ENCODE results near the gene KCNK4.

Gene KCNK4

DNA sequence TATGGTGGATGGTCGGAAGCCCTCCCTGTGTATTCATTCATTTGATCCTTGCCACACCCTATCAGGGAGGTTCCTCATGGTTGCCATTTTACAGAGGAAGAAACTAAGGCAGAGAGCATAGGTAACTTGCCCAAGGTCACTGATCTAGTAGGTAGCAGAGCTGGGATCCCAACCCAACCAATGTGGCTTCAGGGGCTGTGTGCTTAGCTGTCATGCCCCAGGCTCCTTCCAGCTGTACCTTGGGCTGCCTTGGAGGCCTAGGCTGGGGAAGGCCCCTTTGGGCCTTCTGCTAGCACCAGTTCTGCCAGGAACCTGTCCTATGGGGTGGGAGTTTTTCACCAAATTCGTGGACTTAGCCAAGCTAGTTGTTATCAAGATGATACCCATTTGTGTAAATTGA, 15.3 kb upstream of the KCNK4 start:
- TF ChIP-seq EP300 (IDR thresholded peaks at IDR 0.05; ENCODE audit: borderline replicate concordance) = no peak
- TF ChIP-seq RAD21 (IDR thresholded peaks at IDR 0.05; ENCODE audit: low read depth) = no peak
- no peak for TF ChIP-seq TCF12 (IDR thresholded peaks at IDR 0.05; ENCODE audit: low read depth)
- TF ChIP-seq CREB1 (IDR thresholded peaks at IDR 0.05; ENCODE audit: low read depth) = no peak
- no peak for TF ChIP-seq ZBTB7A (IDR thresholded peaks at IDR 0.05; ENCODE audit: low read depth)
- TF ChIP-seq TAF1 (IDR thresholded peaks at IDR 0.05; ENCODE audit: low read depth) = no peak
- no peak for TF ChIP-seq FOXM1 (IDR thresholded peaks at IDR 0.05; ENCODE audit: borderline replicate concordance, low read depth)
- TF ChIP-seq CEBPB (IDR thresholded peaks at IDR 0.05) = no peak
- TF ChIP-seq TEAD4 (IDR thresholded peaks at IDR 0.05) = no peak
- TF ChIP-seq NFIC (IDR thresholded peaks at IDR 0.05) = no peak
- TF ChIP-seq, protein P1, sequence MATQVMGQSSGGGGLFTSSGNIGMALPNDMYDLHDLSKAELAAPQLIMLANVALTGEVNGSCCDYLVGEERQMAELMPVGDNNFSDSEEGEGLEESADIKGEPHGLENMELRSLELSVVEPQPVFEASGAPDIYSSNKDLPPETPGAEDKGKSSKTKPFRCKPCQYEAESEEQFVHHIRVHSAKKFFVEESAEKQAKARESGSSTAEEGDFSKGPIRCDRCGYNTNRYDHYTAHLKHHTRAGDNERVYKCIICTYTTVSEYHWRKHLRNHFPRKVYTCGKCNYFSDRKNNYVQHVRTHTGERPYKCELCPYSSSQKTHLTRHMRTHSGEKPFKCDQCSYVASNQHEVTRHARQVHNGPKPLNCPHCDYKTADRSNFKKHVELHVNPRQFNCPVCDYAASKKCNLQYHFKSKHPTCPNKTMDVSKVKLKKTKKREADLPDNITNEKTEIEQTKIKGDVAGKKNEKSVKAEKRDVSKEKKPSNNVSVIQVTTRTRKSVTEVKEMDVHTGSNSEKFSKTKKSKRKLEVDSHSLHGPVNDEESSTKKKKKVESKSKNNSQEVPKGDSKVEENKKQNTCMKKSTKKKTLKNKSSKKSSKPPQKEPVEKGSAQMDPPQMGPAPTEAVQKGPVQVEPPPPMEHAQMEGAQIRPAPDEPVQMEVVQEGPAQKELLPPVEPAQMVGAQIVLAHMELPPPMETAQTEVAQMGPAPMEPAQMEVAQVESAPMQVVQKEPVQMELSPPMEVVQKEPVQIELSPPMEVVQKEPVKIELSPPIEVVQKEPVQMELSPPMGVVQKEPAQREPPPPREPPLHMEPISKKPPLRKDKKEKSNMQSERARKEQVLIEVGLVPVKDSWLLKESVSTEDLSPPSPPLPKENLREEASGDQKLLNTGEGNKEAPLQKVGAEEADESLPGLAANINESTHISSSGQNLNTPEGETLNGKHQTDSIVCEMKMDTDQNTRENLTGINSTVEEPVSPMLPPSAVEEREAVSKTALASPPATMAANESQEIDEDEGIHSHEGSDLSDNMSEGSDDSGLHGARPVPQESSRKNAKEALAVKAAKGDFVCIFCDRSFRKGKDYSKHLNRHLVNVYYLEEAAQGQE (IDR thresholded peaks at IDR 0.05; ENCODE audit: low read depth) = no peak
- TF ChIP-seq EGR1 (IDR thresholded peaks at IDR 0.05) = no peak
- TF ChIP-seq, protein P2, sequence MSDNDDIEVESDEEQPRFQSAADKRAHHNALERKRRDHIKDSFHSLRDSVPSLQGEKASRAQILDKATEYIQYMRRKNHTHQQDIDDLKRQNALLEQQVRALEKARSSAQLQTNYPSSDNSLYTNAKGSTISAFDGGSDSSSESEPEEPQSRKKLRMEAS (IDR thresholded peaks at IDR 0.05) = no peak
- TF ChIP-seq YY1 (IDR thresholded peaks at IDR 0.05; ENCODE audit: low read depth) = no peak
- TF ChIP-seq, protein P3, sequence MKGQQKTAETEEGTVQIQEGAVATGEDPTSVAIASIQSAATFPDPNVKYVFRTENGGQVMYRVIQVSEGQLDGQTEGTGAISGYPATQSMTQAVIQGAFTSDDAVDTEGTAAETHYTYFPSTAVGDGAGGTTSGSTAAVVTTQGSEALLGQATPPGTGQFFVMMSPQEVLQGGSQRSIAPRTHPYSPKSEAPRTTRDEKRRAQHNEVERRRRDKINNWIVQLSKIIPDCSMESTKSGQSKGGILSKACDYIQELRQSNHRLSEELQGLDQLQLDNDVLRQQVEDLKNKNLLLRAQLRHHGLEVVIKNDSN (IDR thresholded peaks at IDR 0.05) = no peak

DNA sequence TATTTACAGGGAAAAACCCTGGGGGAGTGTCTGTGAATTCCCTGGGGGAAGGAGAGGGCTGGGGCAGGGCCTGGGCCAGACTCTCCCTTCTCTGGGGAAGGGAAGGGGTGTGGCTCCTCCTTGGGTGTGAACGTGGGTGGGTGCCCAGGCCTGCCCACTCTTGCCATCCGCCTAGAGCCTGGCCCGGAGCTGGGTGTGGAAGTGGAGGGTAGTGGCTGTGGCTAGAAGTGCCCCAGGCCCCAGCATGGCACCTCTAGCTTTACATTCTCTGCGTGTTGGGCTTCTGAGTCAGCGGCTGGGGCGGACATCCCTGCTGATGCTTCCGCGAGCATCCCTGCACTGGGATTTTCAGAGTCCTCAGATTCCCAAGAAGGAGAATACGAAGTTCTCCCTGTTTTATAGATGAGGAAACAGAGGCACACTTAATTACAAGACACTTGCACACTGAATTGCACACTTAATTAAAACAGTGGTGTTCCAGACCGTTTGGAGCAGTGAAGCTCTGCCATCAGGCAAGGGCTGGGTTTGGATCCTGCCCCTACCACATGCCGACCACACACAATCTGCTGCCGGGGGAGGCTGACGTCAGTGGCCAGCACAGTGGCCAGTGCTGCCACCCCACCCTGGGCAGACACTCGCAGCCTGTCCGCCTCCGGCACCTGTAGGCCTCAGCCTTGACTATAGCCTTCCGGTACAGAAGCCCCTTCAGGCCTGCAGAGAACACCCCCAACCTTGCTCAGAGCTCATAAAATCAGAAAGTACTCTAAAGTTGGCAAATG, 14.3 kb upstream of the KCNK4 start:
- no peak for TF ChIP-seq YY1 (IDR thresholded peaks at IDR 0.05; ENCODE audit: low read depth)
- TF ChIP-seq CEBPB (IDR thresholded peaks at IDR 0.05) = no peak

DNA sequence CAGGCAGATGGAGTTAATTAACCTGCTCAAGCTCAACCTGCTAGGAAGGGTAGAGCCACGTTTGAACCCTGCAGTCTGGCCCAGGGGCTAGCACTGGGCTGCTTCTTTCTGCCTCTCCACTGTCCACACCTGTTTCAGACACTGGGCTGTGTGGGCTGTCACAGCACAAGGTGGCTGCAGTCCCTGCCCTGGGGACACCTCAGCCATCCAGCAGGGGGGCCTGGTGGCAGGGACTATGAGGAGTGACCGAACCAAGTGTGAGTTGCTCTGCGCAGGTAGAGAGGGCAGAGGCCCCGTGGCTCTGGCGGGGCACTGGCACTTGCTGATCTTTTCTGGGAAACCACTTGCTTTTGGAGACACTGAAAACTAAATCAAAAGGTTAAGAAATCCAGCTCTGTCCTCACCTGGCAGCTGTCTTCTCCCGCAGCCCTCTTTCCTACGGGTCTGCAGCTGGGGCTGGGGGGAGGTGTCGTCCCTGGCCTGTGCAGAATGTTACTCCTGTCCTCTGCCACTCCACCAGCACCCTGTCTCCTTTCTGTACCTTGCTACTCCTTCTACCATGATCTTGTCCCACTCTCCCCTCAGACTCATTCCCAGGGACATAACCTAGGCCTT, 12.4 kb upstream of the KCNK4 start:
- TF ChIP-seq EGR1 (IDR thresholded peaks at IDR 0.05) (no peak), CREB1 (IDR thresholded peaks at IDR 0.05; ENCODE audit: low read depth) (no peak), ZBTB7A (IDR thresholded peaks at IDR 0.05; ENCODE audit: low read depth) (no peak), NFIC (IDR thresholded peaks at IDR 0.05) (no peak), TEAD4 (IDR thresholded peaks at IDR 0.05) (no peak), RAD21 (IDR thresholded peaks at IDR 0.05; ENCODE audit: low read depth) (no peak), FOXM1 (IDR thresholded peaks at IDR 0.05; ENCODE audit: borderline replicate concordance, low read depth) (no peak), TAF1 (IDR thresholded peaks at IDR 0.05; ENCODE audit: low read depth) (no peak), EP300 (IDR thresholded peaks at IDR 0.05; ENCODE audit: borderline replicate concordance) (no peak)
- TF ChIP-seq, protein P2 (IDR thresholded peaks at IDR 0.05) = no peak
- TF ChIP-seq, protein P3 (IDR thresholded peaks at IDR 0.05) = no peak
- TF ChIP-seq, protein P1 (IDR thresholded peaks at IDR 0.05; ENCODE audit: low read depth) = no peak

DNA sequence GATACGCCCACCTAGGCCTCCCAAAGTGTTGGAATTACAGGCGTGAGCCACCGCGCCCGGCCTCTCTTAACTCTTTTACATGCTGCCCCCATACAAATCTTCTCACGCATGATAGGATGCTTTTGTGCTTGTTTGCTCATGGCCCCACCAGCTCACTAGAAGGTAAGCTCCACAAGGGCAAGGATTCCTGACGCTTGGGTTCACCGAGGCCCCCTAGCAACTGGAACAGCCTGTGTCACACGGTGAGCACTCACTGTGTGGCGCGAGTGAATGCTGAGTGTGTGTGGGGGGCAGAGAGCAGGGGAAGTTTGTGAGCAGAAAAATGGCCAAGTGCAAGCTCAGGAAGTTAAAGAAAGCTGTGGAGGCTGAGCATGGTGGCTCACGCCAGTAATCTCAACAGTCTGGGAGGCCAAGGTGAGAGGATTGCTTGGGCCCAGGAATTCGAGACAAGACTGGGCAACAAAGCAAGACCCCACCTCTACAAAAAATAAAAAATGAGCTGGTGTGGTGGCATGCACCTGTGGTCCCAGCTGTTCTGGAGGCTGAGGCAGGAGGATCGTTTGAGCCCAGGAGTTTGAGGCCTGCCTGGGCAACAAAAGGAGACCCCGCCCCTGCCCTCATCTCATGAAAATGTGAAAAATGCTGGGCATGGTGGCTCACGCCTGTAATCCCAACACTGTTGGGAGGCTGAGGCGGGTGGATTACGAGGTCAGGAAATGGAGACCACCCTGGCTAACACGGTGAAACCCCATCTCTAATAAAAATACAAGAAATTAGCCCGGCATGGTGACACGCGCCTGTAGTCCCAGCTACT, 8.9 kb upstream of the KCNK4 start:
- no peak for TF ChIP-seq EP300 (IDR thresholded peaks at IDR 0.05; ENCODE audit: borderline replicate concordance)
- TF ChIP-seq, protein P3 (IDR thresholded peaks at IDR 0.05) = no peak
- TF ChIP-seq RAD21 (IDR thresholded peaks at IDR 0.05; ENCODE audit: low read depth) = no peak
- TF ChIP-seq FOXM1 (IDR thresholded peaks at IDR 0.05; ENCODE audit: borderline replicate concordance, low read depth) = no peak
- TF ChIP-seq NFIC (IDR thresholded peaks at IDR 0.05) = no peak
- TF ChIP-seq EGR1 (IDR thresholded peaks at IDR 0.05) = no peak
- TF ChIP-seq CREB1 (IDR thresholded peaks at IDR 0.05; ENCODE audit: low read depth) = no peak

DNA sequence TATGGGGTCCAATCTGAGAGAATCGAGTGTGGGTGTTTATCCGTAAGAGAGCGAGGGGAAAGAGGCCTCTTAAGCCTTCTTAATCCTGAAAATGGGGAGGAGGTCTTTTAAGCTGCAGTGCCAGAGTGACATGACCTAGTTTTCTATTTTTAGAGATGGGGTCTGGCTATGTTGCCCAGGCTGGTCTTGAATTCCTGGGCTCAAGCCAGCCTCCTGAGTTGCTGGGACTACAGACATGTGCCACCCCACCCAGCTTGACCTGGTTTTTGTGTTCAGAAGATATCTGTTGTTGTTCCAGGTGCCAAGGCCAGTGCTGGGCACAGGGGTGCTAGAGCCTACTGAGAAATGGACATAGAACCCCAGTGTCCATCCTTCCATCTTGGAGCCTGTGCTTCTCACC, 8.0 kb upstream of the KCNK4 start:
- TF ChIP-seq TCF12 (IDR thresholded peaks at IDR 0.05; ENCODE audit: low read depth) (no peak), CREB1 (IDR thresholded peaks at IDR 0.05; ENCODE audit: low read depth) (no peak), EGR1 (IDR thresholded peaks at IDR 0.05) (no peak), CEBPB (IDR thresholded peaks at IDR 0.05) (no peak), NFIC (IDR thresholded peaks at IDR 0.05) (no peak), TAF1 (IDR thresholded peaks at IDR 0.05; ENCODE audit: low read depth) (no peak), EP300 (IDR thresholded peaks at IDR 0.05; ENCODE audit: borderline replicate concordance) (no peak)
- TF ChIP-seq, protein P3 (IDR thresholded peaks at IDR 0.05) = no peak

All from Ishikawa (cell line).